SK-N-SH (cell line): ENCODE measurements around the gene ZNF407. TPM values are rescaled to one million over a fixed set of nuclear protein-coding genes. Genes with fewer than 3 reads are reported as not detected.

Source experiments
- CTCF ChIA-PET: fragments of 300-600, 350-600 bp; formaldehyde crosslinking; extraction: SDS; loops from one replicate; lab custom pipeline; 2021; lab: Yijun Ruan, JAX
- POLR2A ChIA-PET: fragments of 350-600 bp; sonication (Branson Sonifier 250); formaldehyde crosslinking; extraction: SDS; loops from one replicate; lab custom pipeline; 2020; ENCODE audit warnings: antibody characterized with exemption, inconsistent platforms; lab: Yijun Ruan, JAX
- DNase-seq: peaks from one replicate; pipeline ENCODE4 v3.0.0; 2012
- H2AFZ ChIP-seq: fragments of 200-600 bp; sonication (generic); 2 replicates; pipeline ENCODE4 v1.8.1; 2016; ENCODE audit warnings: antibody characterized with exemption, mild to moderate bottlenecking, low read depth
- H3F3A ChIP-seq: fragments of 200-600 bp; sonication (generic); replicated peaks from 2 replicates; pipeline ENCODE3; 2016; ENCODE audit warnings: antibody characterized with exemption, mild to moderate bottlenecking; ENCODE audit not compliant: insufficient read depth
- H3K27ac ChIP-seq, 2 experiments: fragments of 200-500 bp in 1 of 2; fragments of 200-600 bp in 1 of 2; sonication (Bioruptor generic) in 1 of 2; sonication (generic), shearing (Covaris generic) in 1 of 2; 2 replicates each; pipeline versions ENCODE4 v1.5.1 to v1.6.1; 2014 to 2016; ENCODE audit warnings: low read depth in 2 of 2, inconsistent platforms in 1 of 2, low read length in 1 of 2, mild to moderate bottlenecking in 1 of 2, mixed read lengths in 1 of 2
- H3K27me3 ChIP-seq: fragments of 200-600 bp; sonication (generic), shearing (Covaris generic); 2 replicates; pipeline ENCODE4 v1.6.1; 2016; ENCODE audit warnings: mixed run types; ENCODE audit not compliant: insufficient read depth
- H3K36me3 ChIP-seq, 2 experiments: fragments of 200-500 bp in 1 of 2; fragments of 200-600 bp in 1 of 2; sonication (Bioruptor generic) in 1 of 2; sonication (generic) in 1 of 2; replicated peaks in 1 of 2; 2 replicates each; pipeline versions ENCODE3 to v1.5.1; 2014 to 2016; ENCODE audit warnings: low read length in 1 of 2, mild to moderate bottlenecking in 1 of 2; ENCODE audit not compliant: insufficient read depth in 2 of 2, control insufficient read depth in 1 of 2
- H3K4me1 ChIP-seq, 2 experiments: fragments of 200-500 bp in 1 of 2; fragments of 200-600 bp in 1 of 2; sonication (Bioruptor generic) in 1 of 2; sonication (generic), shearing (Covaris generic) in 1 of 2; 2 replicates each; pipeline versions ENCODE4 v1.5.1 to v1.6.1; 2014 to 2016; ENCODE audit warnings: low read depth in 1 of 2, low read length in 1 of 2, mixed run types in 1 of 2; ENCODE audit not compliant: insufficient read depth in 2 of 2, control insufficient read depth in 1 of 2
- H3K4me2 ChIP-seq: fragments of 200-600 bp; sonication (generic), shearing (Covaris generic); 2 replicates; pipeline ENCODE4 v1.6.1; 2017; ENCODE audit warnings: mixed run types
- H3K4me3 ChIP-seq, 2 experiments: fragments of 200-500 bp in 1 of 2; fragments of 200-600 bp in 1 of 2; sonication (Bioruptor generic) in 1 of 2; sonication (generic), shearing (Covaris generic) in 1 of 2; 2 replicates each; pipeline versions ENCODE4 v1.5.1 to v1.8.1; 2014 to 2016; ENCODE audit warnings: low read depth in 2 of 2, inconsistent platforms in 1 of 2, low read length in 1 of 2, mild to moderate bottlenecking in 1 of 2, mixed read lengths in 1 of 2, moderate library complexity in 1 of 2
- H3K79me2 ChIP-seq: fragments of 200-600 bp; sonication (generic); 2 replicates; pipeline ENCODE4 v1.8.1; 2017; ENCODE audit warnings: mild to moderate bottlenecking; ENCODE audit not compliant: insufficient read depth
- H3K9ac ChIP-seq: fragments of 200-600 bp; sonication (generic); 2 replicates; pipeline ENCODE4 v1.6.1; 2017; ENCODE audit warnings: mixed run types
- H3K9me2 ChIP-seq: fragments of 200-600 bp; sonication (generic); 2 replicates; pipeline ENCODE4 v1.6.1; 2017; ENCODE audit warnings: mixed run types
- H3K9me3 ChIP-seq: fragments of 200-600 bp; sonication (generic); 2 replicates; pipeline ENCODE4 v1.6.1; 2017; ENCODE audit warnings: mixed run types, mild to moderate bottlenecking, moderate library complexity
- H4K20me1 ChIP-seq: fragments of 200-600 bp; sonication (generic); 2 replicates; pipeline ENCODE4 v1.6.1; 2017; ENCODE audit warnings: mild to moderate bottlenecking, mixed run types; ENCODE audit not compliant: insufficient read depth
- CHD2 ChIP-seq: fragments of 150-350 bp; IDR thresholded peaks from 2 replicates; pipeline ENCODE4 v1.6.1; 2018; ENCODE audit warnings: low read length; ENCODE audit not compliant: partially characterized antibody
- EP300 ChIP-seq, 2 experiments: IDR thresholded peaks; 2 replicates each; pipeline versions ENCODE4 v1.4.0 to v1.6.1; 2012; ENCODE audit warnings: borderline replicate concordance in 1 of 2, low read depth in 1 of 2, low read length in 1 of 2
- EZH2phosphoT487 ChIP-seq: fragments of 200-600 bp; sonication (generic); IDR thresholded peaks from 2 replicates; pipeline ENCODE4 v1.6.1; 2017; ENCODE audit warnings: low read depth, mixed run types, mild to moderate bottlenecking, antibody characterized with exemption, moderate library complexity, borderline replicate concordance
- FOSL2 ChIP-seq: IDR thresholded peaks from 2 replicates; pipeline ENCODE4 v1.4.0; 2012; ENCODE audit warnings: low read depth, mild to moderate bottlenecking, moderate library complexity, borderline replicate concordance
- FOXJ3 ChIP-seq: sonication (generic); formaldehyde crosslinking; IDR thresholded peaks from 2 replicates; pipeline ENCODE4 v1.5.1; 2020; ENCODE audit warnings: mild to moderate bottlenecking, missing genetic modification reagents
- FOXM1 ChIP-seq: IDR thresholded peaks from 2 replicates; pipeline ENCODE4 v1.4.0; 2012; ENCODE audit warnings: low read depth, mild to moderate bottlenecking
- GABPA ChIP-seq: IDR thresholded peaks from 2 replicates; pipeline ENCODE4 v1.4.0; 2012; ENCODE audit warnings: low read depth, mild to moderate bottlenecking
- GATA2 ChIP-seq: sonication (generic); formaldehyde crosslinking; IDR thresholded peaks from 2 replicates; pipeline ENCODE4 v1.5.0; 2020; ENCODE audit warnings: mild to moderate bottlenecking, missing genetic modification reagents
- JUND ChIP-seq: IDR thresholded peaks from 2 replicates; pipeline ENCODE4 v1.4.0; 2012
- MAX ChIP-seq: IDR thresholded peaks from 2 replicates; pipeline ENCODE4 v1.4.0; 2012; ENCODE audit warnings: low read depth
- MXI1 ChIP-seq: IDR thresholded peaks from 2 replicates; pipeline ENCODE4 v1.6.1; 2012; ENCODE audit warnings: mild to moderate bottlenecking, low read depth, low read length, improper control_type of control experiment
- NFIC ChIP-seq: IDR thresholded peaks from 2 replicates; pipeline ENCODE4 v1.4.0; 2012; ENCODE audit warnings: borderline replicate concordance
- RAD21 ChIP-seq: IDR thresholded peaks from 2 replicates; pipeline ENCODE4 v1.6.1; 2012; ENCODE audit warnings: mild to moderate bottlenecking, low read length
- RCOR1 ChIP-seq: fragments of 150-350 bp; IDR thresholded peaks from 2 replicates; pipeline ENCODE4 v1.6.1; 2017; ENCODE audit warnings: antibody characterized with exemption, low read length
- RFX5 ChIP-seq: IDR thresholded peaks from 2 replicates; pipeline ENCODE4 v1.6.1; 2012; ENCODE audit warnings: mild to moderate bottlenecking, improper control_type of control experiment, low read length
- RXRA ChIP-seq: IDR thresholded peaks from 2 replicates; pipeline ENCODE4 v1.4.0; 2012; ENCODE audit warnings: low read depth, mild to moderate bottlenecking, borderline replicate concordance
- SMC3 ChIP-seq: IDR thresholded peaks from 2 replicates; pipeline ENCODE4 v1.6.1; 2012; ENCODE audit warnings: low read depth, low read length, improper control_type of control experiment
- TAF1 ChIP-seq: IDR thresholded peaks from 2 replicates; pipeline ENCODE4 v1.6.1; 2012; ENCODE audit warnings: low read depth, mild to moderate bottlenecking, low read length, moderate library complexity, borderline replicate concordance
- TEAD4 ChIP-seq: IDR thresholded peaks from 2 replicates; pipeline ENCODE4 v1.4.0; 2012; ENCODE audit warnings: mild to moderate bottlenecking, borderline replicate concordance; ENCODE audit not compliant: insufficient read depth
- WGBS: methylation state at CpG from one replicate; pipeline ENCODE4 v1.1.6; 2017; ENCODE audit warnings: low lambda C conversion rate; 5-methylcytosine and 5-hydroxymethylcytosine counted together
- polyA plus RNA-seq, 3 experiments: library from polyadenylated mRNA; depleted of rRNA; stranded (reverse); fragments of >200 nt; gene quantifications; 2 replicates each; pipeline ENCODE4 v1.2.3, GENCODE V29; 2012
- TF ChIP-seq, protein P1 (sequence below): fragments of 150-350 bp; IDR thresholded peaks from 2 replicates; pipeline ENCODE4 v1.6.1; 2016; ENCODE audit warnings: mild to moderate bottlenecking, low read depth, low read length
- TF ChIP-seq, protein P2 (sequence below): IDR thresholded peaks from 2 replicates; pipeline ENCODE4 v1.4.0; 2012; ENCODE audit warnings: low read depth, borderline replicate concordance
- TF ChIP-seq, protein P3 (sequence below): IDR thresholded peaks from 2 replicates; pipeline ENCODE4; 2012

ZNF407 gene
- polyA plus RNA-seq, 1 of the 3 experiments (the other 2 are of a cell fraction): 2.6 TPM

DNA sequence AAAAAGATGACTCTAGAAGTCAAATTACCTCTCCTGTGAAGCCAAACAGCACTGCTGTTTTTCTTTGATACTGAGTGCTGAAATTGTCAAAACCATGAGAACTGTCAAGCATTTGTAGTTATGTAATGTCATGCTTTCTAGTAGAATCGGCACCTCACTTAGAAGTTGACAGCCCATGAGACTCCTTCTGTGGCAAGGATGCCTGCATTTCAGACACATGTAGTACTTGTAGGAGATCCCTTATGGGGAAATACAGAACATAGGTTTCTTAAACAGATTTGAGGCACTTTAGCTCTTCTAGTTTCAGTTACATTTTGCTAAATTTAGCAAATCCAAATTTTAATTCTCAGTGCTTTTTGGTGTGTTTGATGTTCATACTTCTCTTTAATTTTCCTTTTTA, 15.7 kb downstream of the ZNF407 start:
- Histone ChIP-seq H3K9me2 (no peaks in the 10 kb centered on the region), H3K79me2 (peaks cover 37% of the 10 kb centered on the region), H3K27ac (no peak overlapping the region), H2AFZ (no peak overlapping the region), H3K9me3 (no peaks in the 10 kb centered on the region), H3K4me3 (no peak overlapping the region), H3K4me1 (no peaks in the 10 kb centered on the region), H3F3A (no peaks in the 10 kb centered on the region), H3K36me3 (no peaks in the 10 kb centered on the region), H3K27me3 (no peaks in the 10 kb centered on the region), H3K4me2 (no peak overlapping the region)
- POLR2A ChIA-PET: no interaction called here
- no peak for DNase-seq
- TF ChIP-seq JUND (no peak), RFX5 (no peak), RAD21 (no peak), MAX (no peak), MXI1 (no peak), FOXM1 (no peak), NFIC (no peak), CHD2 (no peak), FOXJ3 (CRISPR knock-in tag) (no peak), SMC3 (no peak), EZH2phosphoT487 (no peak)
- TF ChIP-seq, all 33 proteins: peak for 0
- CTCF ChIA-PET: no interaction called here
- WGBS: 100% methylated on average over 1 of the region's 1 CpG
- Histone ChIP-seq H4K20me1 (0 out of 2 replicates have a peak, but pooled peaks cover 3% of the 10 kb centered on the region), H3K9ac (no peak overlapping the region)

DNA sequence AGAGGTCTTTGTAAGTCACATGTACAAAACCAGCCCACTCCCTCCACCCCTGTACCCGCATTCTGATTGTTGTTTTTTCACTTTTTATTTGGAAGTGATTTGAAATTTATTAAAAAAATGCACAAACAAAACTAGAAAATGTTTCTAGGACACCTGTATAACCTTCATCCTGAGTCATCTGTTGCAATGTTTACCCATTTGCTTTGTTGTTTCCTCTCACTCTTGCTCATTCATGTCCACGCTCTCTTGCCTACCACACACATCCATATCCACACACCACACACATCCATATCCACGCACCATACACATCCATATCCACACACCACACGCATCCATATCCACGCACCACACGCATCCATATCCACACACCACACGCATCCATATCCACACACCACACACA, 18.8 kb downstream of the ZNF407 start:
- H3K79me2 ChIP-seq: peaks cover 27% of the 10 kb centered on the region
- POLR2A ChIA-PET: no interaction called here
- H3K9me3 ChIP-seq: no peaks in the 10 kb centered on the region
- no peak overlapping the region for H3K27ac ChIP-seq
- CTCF ChIA-PET: interaction anchor here (1.5 kb wide), 1 partner anchor 12 kb away, joined by 3 read pairs; no protein-coding TSS in a partner anchor
- 0 out of 2 replicates have a peak, but pooled peaks cover 3% of the 10 kb centered on the region for H4K20me1 ChIP-seq
- WGBS: 47% methylated on average over 7 of the region's 7 CpGs
- no peaks in the 10 kb centered on the region for H3K27me3 ChIP-seq
- H3K9ac ChIP-seq: no peak overlapping the region
- H3K4me2 ChIP-seq: no peak overlapping the region
- TF ChIP-seq FOSL2: no peak
- no peak for TF ChIP-seq RXRA
- no peak for TF ChIP-seq GATA2 (CRISPR knock-in tag)
- TF ChIP-seq, protein P1, sequence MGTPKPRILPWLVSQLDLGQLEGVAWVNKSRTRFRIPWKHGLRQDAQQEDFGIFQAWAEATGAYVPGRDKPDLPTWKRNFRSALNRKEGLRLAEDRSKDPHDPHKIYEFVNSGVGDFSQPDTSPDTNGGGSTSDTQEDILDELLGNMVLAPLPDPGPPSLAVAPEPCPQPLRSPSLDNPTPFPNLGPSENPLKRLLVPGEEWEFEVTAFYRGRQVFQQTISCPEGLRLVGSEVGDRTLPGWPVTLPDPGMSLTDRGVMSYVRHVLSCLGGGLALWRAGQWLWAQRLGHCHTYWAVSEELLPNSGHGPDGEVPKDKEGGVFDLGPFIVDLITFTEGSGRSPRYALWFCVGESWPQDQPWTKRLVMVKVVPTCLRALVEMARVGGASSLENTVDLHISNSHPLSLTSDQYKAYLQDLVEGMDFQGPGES: no peak
- no peak for TF ChIP-seq TEAD4
- TF ChIP-seq TAF1: no peak
- no peak for TF ChIP-seq FOXJ3 (CRISPR knock-in tag)
- no peak for TF ChIP-seq CHD2
- no peak for TF ChIP-seq EP300 (IDR thresholded peaks at IDR 0.05; ENCODE audit: borderline replicate concordance in 1 of 2, low read depth in 1 of 2, low read length in 1 of 2)
- no peak for TF ChIP-seq MXI1
- no peak for TF ChIP-seq EZH2phosphoT487
- no peak for TF ChIP-seq RCOR1
- TF ChIP-seq FOXM1: no peak
- no peak for TF ChIP-seq JUND
- TF ChIP-seq, protein P2, sequence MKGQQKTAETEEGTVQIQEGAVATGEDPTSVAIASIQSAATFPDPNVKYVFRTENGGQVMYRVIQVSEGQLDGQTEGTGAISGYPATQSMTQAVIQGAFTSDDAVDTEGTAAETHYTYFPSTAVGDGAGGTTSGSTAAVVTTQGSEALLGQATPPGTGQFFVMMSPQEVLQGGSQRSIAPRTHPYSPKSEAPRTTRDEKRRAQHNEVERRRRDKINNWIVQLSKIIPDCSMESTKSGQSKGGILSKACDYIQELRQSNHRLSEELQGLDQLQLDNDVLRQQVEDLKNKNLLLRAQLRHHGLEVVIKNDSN: no peak
- no peak for TF ChIP-seq RFX5
- TF ChIP-seq GABPA: no peak
- TF ChIP-seq, protein P3, sequence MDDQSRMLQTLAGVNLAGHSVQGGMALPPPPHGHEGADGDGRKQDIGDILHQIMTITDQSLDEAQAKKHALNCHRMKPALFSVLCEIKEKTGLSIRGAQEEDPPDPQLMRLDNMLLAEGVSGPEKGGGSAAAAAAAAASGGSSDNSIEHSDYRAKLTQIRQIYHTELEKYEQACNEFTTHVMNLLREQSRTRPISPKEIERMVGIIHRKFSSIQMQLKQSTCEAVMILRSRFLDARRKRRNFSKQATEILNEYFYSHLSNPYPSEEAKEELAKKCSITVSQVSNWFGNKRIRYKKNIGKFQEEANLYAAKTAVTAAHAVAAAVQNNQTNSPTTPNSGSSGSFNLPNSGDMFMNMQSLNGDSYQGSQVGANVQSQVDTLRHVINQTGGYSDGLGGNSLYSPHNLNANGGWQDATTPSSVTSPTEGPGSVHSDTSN: no peak
- H2AFZ ChIP-seq: no peak overlapping the region
- no peaks in the 10 kb centered on the region for H3K9me2 ChIP-seq
- H3K4me3 ChIP-seq: no peak overlapping the region
- no peaks in the 10 kb centered on the region for H3K36me3 ChIP-seq
- no peaks in the 10 kb centered on the region; a peak in 1 of 4 replicates for H3K4me1 ChIP-seq
- no peak for DNase-seq
- no peaks in the 10 kb centered on the region for H3F3A ChIP-seq
